Loucy (cell line): ENCODE data around the gene DHX30.

Experiments
- H2AFZ ChIP-seq: fragments of 200-600 bp; sonication (generic); 2 replicates; pipeline ENCODE4 v1.6.0; 2016; ENCODE audit warnings: antibody characterized with exemption, mild to moderate bottlenecking, low read length, moderate library complexity
- H3F3A ChIP-seq: fragments of 200-600 bp; 2 replicates; pipeline ENCODE4 v1.6.0; 2016; ENCODE audit warnings: antibody characterized with exemption, low read depth, mild to moderate bottlenecking
- H3K27me3 ChIP-seq: fragments of 200-600 bp; sonication (generic); 2 replicates; pipeline ENCODE4 v1.6.1; 2014; ENCODE audit warnings: low read length, mild to moderate bottlenecking; ENCODE audit not compliant: insufficient read depth, poor library complexity, severe bottlenecking
- H3K36me3 ChIP-seq: fragments of 200-600 bp; sonication (generic); 2 replicates; pipeline ENCODE4 v1.6.1; 2016; ENCODE audit warnings: low read length; ENCODE audit not compliant: insufficient read depth
- H3K4me1 ChIP-seq: fragments of 200-600 bp; sonication (generic); 2 replicates; pipeline ENCODE4 v1.5.1; 2014; ENCODE audit warnings: low read length, mild to moderate bottlenecking; ENCODE audit not compliant: insufficient read depth, poor library complexity, severe bottlenecking
- H3K4me2 ChIP-seq: fragments of 200-600 bp; sonication (generic); 2 replicates; pipeline ENCODE4 v1.6.0; 2014; ENCODE audit warnings: antibody characterized with exemption, low read length, low read depth, mild to moderate bottlenecking; ENCODE audit not compliant: poor library complexity, severe bottlenecking
- H3K4me3 ChIP-seq: fragments of 200-600 bp; sonication (generic); 2 replicates; pipeline ENCODE4 v1.5.1; 2014; ENCODE audit warnings: low read length, mild to moderate bottlenecking, mixed read lengths; ENCODE audit not compliant: poor library complexity, severe bottlenecking
- H3K79me2 ChIP-seq: fragments of 200-600 bp; sonication (generic); 2 replicates; pipeline ENCODE4 v1.6.1; 2014; ENCODE audit warnings: low read length; ENCODE audit not compliant: insufficient read depth
- H3K9ac ChIP-seq: fragments of 200-600 bp; sonication (generic); 2 replicates; pipeline ENCODE4 v1.6.0; 2014; ENCODE audit warnings: mild to moderate bottlenecking, low read depth, low read length, moderate library complexity; ENCODE audit not compliant: poor library complexity, severe bottlenecking
- H3K9me2 ChIP-seq: fragments of 200-600 bp; sonication (generic); replicated peaks from 2 replicates; pipeline ENCODE4 v1.6.1; 2016; ENCODE audit warnings: low read depth, low read length, mixed read lengths
- H3K9me3 ChIP-seq: fragments of 200-600 bp; sonication (generic); 2 replicates; pipeline ENCODE4 v1.6.1; 2014; ENCODE audit warnings: mild to moderate bottlenecking, antibody characterized with exemption, low read length, low read depth; ENCODE audit not compliant: insufficient read depth
- H4K20me1 ChIP-seq: fragments of 200-600 bp; sonication (generic); 2 replicates; pipeline ENCODE4 v1.6.0; 2014; ENCODE audit warnings: antibody characterized with exemption, low read length, mild to moderate bottlenecking; ENCODE audit not compliant: insufficient read depth, poor library complexity, severe bottlenecking
- EZH2phosphoT487 ChIP-seq: fragments of 200-600 bp; IDR thresholded peaks from 2 replicates; pipeline ENCODE4 v1.6.1; 2018; ENCODE audit warnings: antibody characterized with exemption, mild to moderate bottlenecking, moderate library complexity, borderline replicate concordance
- TF ChIP-seq, protein P1 (sequence below): fragments of 200-600 bp; sonication (generic); conservative IDR thresholded peaks from 2 replicates; pipeline ENCODE4 v1.5.1; 2014; ENCODE audit warnings: mild to moderate bottlenecking, antibody characterized with exemption, low read length

Gene DHX30

DNA sequence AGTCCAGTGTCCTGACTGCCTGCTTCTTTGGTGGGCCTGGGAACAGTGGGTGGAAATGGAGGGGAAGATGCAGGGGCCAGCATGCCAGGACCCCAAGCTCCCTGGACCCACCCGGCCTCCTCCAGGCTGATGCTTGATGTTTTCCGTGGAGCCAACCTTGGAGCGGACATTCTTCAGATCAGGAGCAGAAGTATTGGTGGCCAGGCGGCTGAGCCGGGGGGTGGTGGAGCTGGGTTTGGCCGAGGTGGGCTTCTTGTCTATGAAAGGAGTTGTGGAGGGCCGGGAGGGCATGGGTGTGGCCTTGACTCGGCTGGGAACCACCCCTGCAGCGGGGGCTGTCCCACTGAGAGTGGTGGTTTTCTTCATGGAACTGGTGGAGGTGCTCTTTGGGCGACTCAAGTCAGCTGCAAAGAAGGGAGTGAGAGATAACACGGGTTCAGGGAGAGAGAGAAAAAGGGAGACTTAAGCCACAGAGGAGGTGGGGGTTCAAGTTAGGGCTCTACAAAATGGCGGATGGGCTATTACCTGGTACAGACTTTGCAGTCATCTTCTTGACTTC, 67.8 kb downstream of the DHX30 start:
- Histone ChIP-seq H4K20me1 (no peaks in the 10 kb centered on the region), H3K4me3 (no peak overlapping the region), H3F3A (no peaks in the 10 kb centered on the region), H3K9me3 (no peaks in the 10 kb centered on the region), H3K4me2 (no peak overlapping the region), H2AFZ (no peak overlapping the region), H3K27me3 (no peaks in the 10 kb centered on the region), H3K9me2 (no peaks in the 10 kb centered on the region), H3K79me2 (no peaks in the 10 kb centered on the region), H3K9ac (no peak overlapping the region), H3K4me1 (no peaks in the 10 kb centered on the region), H3K36me3 (peaks cover 47% of the 10 kb centered on the region; the same call in 1 of the 2 replicates)
- TF ChIP-seq, protein P1, sequence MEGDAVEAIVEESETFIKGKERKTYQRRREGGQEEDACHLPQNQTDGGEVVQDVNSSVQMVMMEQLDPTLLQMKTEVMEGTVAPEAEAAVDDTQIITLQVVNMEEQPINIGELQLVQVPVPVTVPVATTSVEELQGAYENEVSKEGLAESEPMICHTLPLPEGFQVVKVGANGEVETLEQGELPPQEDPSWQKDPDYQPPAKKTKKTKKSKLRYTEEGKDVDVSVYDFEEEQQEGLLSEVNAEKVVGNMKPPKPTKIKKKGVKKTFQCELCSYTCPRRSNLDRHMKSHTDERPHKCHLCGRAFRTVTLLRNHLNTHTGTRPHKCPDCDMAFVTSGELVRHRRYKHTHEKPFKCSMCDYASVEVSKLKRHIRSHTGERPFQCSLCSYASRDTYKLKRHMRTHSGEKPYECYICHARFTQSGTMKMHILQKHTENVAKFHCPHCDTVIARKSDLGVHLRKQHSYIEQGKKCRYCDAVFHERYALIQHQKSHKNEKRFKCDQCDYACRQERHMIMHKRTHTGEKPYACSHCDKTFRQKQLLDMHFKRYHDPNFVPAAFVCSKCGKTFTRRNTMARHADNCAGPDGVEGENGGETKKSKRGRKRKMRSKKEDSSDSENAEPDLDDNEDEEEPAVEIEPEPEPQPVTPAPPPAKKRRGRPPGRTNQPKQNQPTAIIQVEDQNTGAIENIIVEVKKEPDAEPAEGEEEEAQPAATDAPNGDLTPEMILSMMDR, result no peak
- TF ChIP-seq EZH2phosphoT487, result no peak

DNA sequence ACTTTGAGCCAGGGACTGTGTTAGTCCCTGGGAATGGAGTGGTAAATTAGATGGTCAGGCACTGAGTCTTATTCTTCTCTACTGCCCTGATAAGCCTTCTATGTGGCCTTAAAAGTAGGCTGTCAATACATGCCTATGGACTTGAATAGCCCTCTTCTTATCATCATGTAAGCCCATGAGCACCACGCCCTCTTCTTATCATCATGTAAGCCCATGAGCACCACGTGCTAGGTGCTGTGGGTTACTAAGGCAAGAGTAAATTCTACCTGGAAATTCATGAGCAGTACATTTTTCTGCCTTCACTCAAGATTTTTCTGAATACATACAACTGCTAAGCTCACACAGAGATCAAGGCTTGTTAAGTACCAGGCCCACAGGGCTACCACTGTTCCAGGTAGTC, 68.5 kb downstream of the DHX30 start:
- Histone ChIP-seq H2AFZ (no peak overlapping the region), H3K4me1 (no peaks in the 10 kb centered on the region), H3K27me3 (no peaks in the 10 kb centered on the region), H3K9me3 (no peaks in the 10 kb centered on the region), H4K20me1 (no peaks in the 10 kb centered on the region), H3K36me3 (peaks cover 47% of the 10 kb centered on the region; the same call in 1 of the 2 replicates), H3K79me2 (no peaks in the 10 kb centered on the region), H3F3A (no peaks in the 10 kb centered on the region), H3K9ac (no peak overlapping the region), H3K4me3 (no peak overlapping the region), H3K9me2 (no peaks in the 10 kb centered on the region), H3K4me2 (no peak overlapping the region)
- TF ChIP-seq EZH2phosphoT487, result no peak
- TF ChIP-seq, protein P1, result no peak

DNA sequence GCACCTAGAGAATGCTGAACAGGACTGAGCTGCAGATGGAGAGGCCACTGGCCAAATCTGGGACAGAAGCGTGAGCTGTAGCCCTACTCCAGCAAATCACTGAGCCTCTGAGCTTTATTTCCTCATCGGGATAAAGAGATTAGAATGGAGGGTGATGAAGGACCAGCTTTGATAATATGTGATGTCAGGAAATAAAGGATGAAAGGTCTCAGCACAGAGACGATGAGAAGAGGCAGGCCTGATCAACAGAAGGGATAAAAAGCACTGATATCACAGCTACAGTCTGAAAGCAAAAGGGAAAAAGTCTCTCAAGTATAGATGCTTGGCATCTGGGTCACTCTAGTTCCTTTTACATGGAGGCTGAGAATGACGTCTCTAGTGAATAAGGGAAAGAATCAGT, 70.0 kb downstream of the DHX30 start:
- Histone ChIP-seq H3K36me3 (peaks cover 42% of the 10 kb centered on the region; the same call in 1 of the 2 replicates), H3K9ac (no peak overlapping the region)

More for the DNA sequence above, 70.0 kb downstream of the DHX30 start:
- Histone ChIP-seq H3K79me2 (no peaks in the 10 kb centered on the region), H3K4me1 (peaks cover 7% of the 10 kb centered on the region), H3K27me3 (no peaks in the 10 kb centered on the region), H3K4me2 (no peak overlapping the region), H2AFZ (no peak overlapping the region), H3F3A (no peaks in the 10 kb centered on the region), H3K9me3 (no peaks in the 10 kb centered on the region), H3K4me3 (no peak overlapping the region), H4K20me1 (no peaks in the 10 kb centered on the region), H3K9me2 (no peaks in the 10 kb centered on the region)
- TF ChIP-seq, protein P1, result no peak
- no peak for TF ChIP-seq EZH2phosphoT487
